IMR-90 (cell line): ENCODE data around the gene TRIM42. TPM values are rescaled to one million over a fixed set of nuclear protein-coding genes. Genes with fewer than 3 reads are reported as not detected.

ENCODE experiments used
- ATAC-seq: fragments of 200-7000 bp; cut with Tn5 transposase; 2 replicates; pipeline ENCODE4 v1.9.1; 2020; ENCODE audit warnings: low read depth, mild to moderate bottlenecking, moderate library complexity
- BruUV-seq: library from RNA; stranded (reverse); fragments of 400-500 nt; replicated peaks from 2 replicates; lab custom pipeline; 2021; lab: Mats Ljungman, UMichigan
- CTCF ChIA-PET: fragments of 300-600 bp; formaldehyde crosslinking; extraction: SDS; loops from one replicate; lab custom pipeline; 2021; ENCODE audit warnings: antibody characterized with exemption; lab: Yijun Ruan, JAX
- POLR2A ChIA-PET: fragments of 300-600 bp; sonication (Branson Sonifier 250); formaldehyde crosslinking; loops from one replicate; lab custom pipeline; 2022; ENCODE audit warnings: antibody characterized with exemption; ENCODE audit not compliant: unreplicated experiment; lab: Charles Lee
- DNase-seq: peaks from one replicate; pipeline ENCODE4 v3.0.0; 2013
- H2AFZ ChIP-seq: replicated peaks from 2 replicates; pipeline ENCODE3; 2013; ENCODE audit warnings: low read length, mild to moderate bottlenecking; ENCODE audit not compliant: poor library complexity
- H2AK5ac ChIP-seq: 2 replicates; pipeline ENCODE4 v1.6.1; 2013; ENCODE audit warnings: low read depth, low read length, inconsistent platforms
- H2AK9ac ChIP-seq: replicated peaks from 2 replicates; pipeline ENCODE3; 2013; ENCODE audit warnings: mild to moderate bottlenecking, low read depth, low read length, moderate library complexity; ENCODE audit not compliant: poor library complexity
- H2BK120ac ChIP-seq: 2 replicates; pipeline ENCODE4 v1.6.1; 2013; ENCODE audit warnings: low read depth, low read length, inconsistent platforms
- H2BK15ac ChIP-seq: 3 replicates; pipeline ENCODE4 v1.6.1; 2013; ENCODE audit warnings: low read depth, low read length, inconsistent platforms
- H2BK20ac ChIP-seq: 2 replicates; pipeline ENCODE4 v1.6.1; 2013; ENCODE audit warnings: low read depth, mild to moderate bottlenecking, inconsistent platforms, low read length, moderate library complexity
- H2BK5ac ChIP-seq: 2 replicates; pipeline ENCODE4 v1.6.1; 2013; ENCODE audit warnings: mild to moderate bottlenecking, low read depth, low read length, inconsistent platforms; ENCODE audit not compliant: poor library complexity, severe bottlenecking
- H3K14ac ChIP-seq: replicated peaks from 2 replicates; pipeline ENCODE4 v1.6.1; 2013; ENCODE audit warnings: low read depth, low read length, inconsistent platforms
- H3K18ac ChIP-seq: 2 replicates; pipeline ENCODE4 v1.6.1; 2013; ENCODE audit warnings: low read depth, low read length, control low read depth
- H3K23ac ChIP-seq: 2 replicates; pipeline ENCODE4 v1.6.1; 2013; ENCODE audit warnings: low read depth, low read length, inconsistent platforms
- H3K27ac ChIP-seq: 2 replicates; pipeline ENCODE4 v1.5.1; 2013; ENCODE audit warnings: mild to moderate bottlenecking, control low read depth, low read length; ENCODE audit not compliant: insufficient read depth
- H3K27me3 ChIP-seq: 2 replicates; pipeline ENCODE4 v1.6.1; 2013; ENCODE audit warnings: low read length; ENCODE audit not compliant: control insufficient read depth, insufficient read depth
- H3K36me3 ChIP-seq: 2 replicates; pipeline ENCODE4 v1.6.1; 2013; ENCODE audit warnings: low read length, mixed read lengths; ENCODE audit not compliant: control insufficient read depth, insufficient read depth
- H3K4ac ChIP-seq: 2 replicates; pipeline ENCODE4 v1.6.1; 2013; ENCODE audit warnings: low read depth, low read length, inconsistent platforms
- H3K4me1 ChIP-seq: 2 replicates; pipeline ENCODE4 v1.6.1; 2013; ENCODE audit warnings: low read length, mixed read lengths; ENCODE audit not compliant: control insufficient read depth, insufficient read depth
- H3K4me2 ChIP-seq: 2 replicates; pipeline ENCODE4 v1.6.1; 2013; ENCODE audit warnings: low read depth, mild to moderate bottlenecking, control low read depth, low read length, moderate library complexity
- H3K4me3 ChIP-seq: 2 replicates; pipeline ENCODE4 v1.5.1; 2013; ENCODE audit warnings: low read depth, mild to moderate bottlenecking, control low read depth, low read length, moderate library complexity; ENCODE audit not compliant: insufficient read depth
- H3K56ac ChIP-seq: 2 replicates; pipeline ENCODE4 v1.6.1; 2013; ENCODE audit warnings: low read length, inconsistent platforms; ENCODE audit not compliant: insufficient read depth; ENCODE audit errors: extremely low read depth
- H3K79me1 ChIP-seq, 2 experiments: 2 replicates each; pipeline ENCODE4 v1.6.1; 2013; ENCODE audit warnings: low read length in 2 of 2, inconsistent platforms in 1 of 2, low read depth in 1 of 2
- H3K9ac ChIP-seq: 2 replicates; pipeline ENCODE4 v1.6.1; 2013; ENCODE audit warnings: low read depth, low read length, control low read depth
- H3K9me1 ChIP-seq: 2 replicates; pipeline ENCODE4 v1.6.1; 2013; ENCODE audit warnings: low read length, inconsistent platforms; ENCODE audit not compliant: insufficient read depth
- H3K9me3 ChIP-seq: 2 replicates; pipeline ENCODE4 v1.6.1; 2013; ENCODE audit warnings: low read length; ENCODE audit not compliant: control insufficient read depth, insufficient read depth
- H4K20me1 ChIP-seq: 2 replicates; pipeline ENCODE4 v1.6.1; 2013; ENCODE audit warnings: low read length, inconsistent platforms; ENCODE audit not compliant: insufficient read depth
- H4K5ac ChIP-seq: 2 replicates; pipeline ENCODE4 v1.6.1; 2013; ENCODE audit warnings: mild to moderate bottlenecking, low read depth, low read length, control low read depth
- H4K8ac ChIP-seq, 2 experiments: 2 replicates each; pipeline ENCODE4 v1.6.1; 2013; ENCODE audit warnings: low read depth in 2 of 2, low read length in 2 of 2, control low read depth in 1 of 2, inconsistent platforms in 1 of 2
- H4K91ac ChIP-seq: 2 replicates; pipeline ENCODE4 v1.6.1; 2013; ENCODE audit warnings: low read depth, low read length, inconsistent platforms; ENCODE audit not compliant: insufficient read depth
- FOS ChIP-seq: fragments of 150-350 bp; IDR thresholded peaks from 2 replicates; pipeline ENCODE4 v1.6.1; 2016; ENCODE audit warnings: low read depth, low read length
- MAFK ChIP-seq: IDR thresholded peaks from 2 replicates; pipeline ENCODE4 v1.6.1; 2012; ENCODE audit warnings: low read depth, low read length, improper control_type of control experiment
- NFE2L2 ChIP-seq: fragments of 150-350 bp; IDR thresholded peaks from 2 replicates; pipeline ENCODE4 v1.6.1; 2016; ENCODE audit warnings: low read depth, mild to moderate bottlenecking, low read length
- RAD21 ChIP-seq: IDR thresholded peaks from 2 replicates; pipeline ENCODE4 v1.6.1; 2012; ENCODE audit warnings: low read length, improper control_type of control experiment
- WGBS, 2 experiments: methylation state at CpG; one replicate each; pipeline versions ENCODE4 v1.1.5 to v1.1.7; 2013; ENCODE audit warnings: missing lambda C conversion rate in 2 of 2; ENCODE audit not compliant: insufficient read length in 1 of 2; ENCODE audit errors: extremely low coverage in 2 of 2; 5-methylcytosine and 5-hydroxymethylcytosine counted together
- dilution Hi-C: fragments of 300-500 bp; cut with HindIII; formaldehyde crosslinking; loops from one replicate; pipeline ENCODE4 v1.14.3; 2018; ENCODE audit warnings: low sequenced_read_pairs; ENCODE audit not compliant: unreplicated experiment
- in situ Hi-C: fragments of 300-500 bp; cut with MboI; formaldehyde crosslinking; loops from 3 replicates; pipeline ENCODE4 v1.14.3; 2019; ENCODE audit warnings: low sequenced_read_pairs, inconsistent platforms, mixed read lengths
- intact Hi-C: fragments of 100-400 bp; cut with micrococcal nuclease; formaldehyde crosslinking; loops from 2 replicates; pipeline ENCODE4 v1.10.0; 2022
- polyA plus RNA-seq, 3 experiments: library from polyadenylated mRNA; depleted of rRNA; stranded (reverse); fragments of >200 nt; gene quantifications; 2 replicates each; pipeline ENCODE4 v1.2.3, GENCODE V29; 2012; ENCODE audit warnings: low replicate concordance in 1 of 3
- total RNA-seq: library from RNA; depleted of rRNA; stranded (reverse); fragments of >200 nt; gene quantifications from 2 replicates; pipeline ENCODE4 v1.2.3, GENCODE V29; 2012

TRIM42 gene
- total and polyA plus RNA-seq, 2 of the 4 experiments (the other 2 are of a cell fraction): not detected

DNA sequence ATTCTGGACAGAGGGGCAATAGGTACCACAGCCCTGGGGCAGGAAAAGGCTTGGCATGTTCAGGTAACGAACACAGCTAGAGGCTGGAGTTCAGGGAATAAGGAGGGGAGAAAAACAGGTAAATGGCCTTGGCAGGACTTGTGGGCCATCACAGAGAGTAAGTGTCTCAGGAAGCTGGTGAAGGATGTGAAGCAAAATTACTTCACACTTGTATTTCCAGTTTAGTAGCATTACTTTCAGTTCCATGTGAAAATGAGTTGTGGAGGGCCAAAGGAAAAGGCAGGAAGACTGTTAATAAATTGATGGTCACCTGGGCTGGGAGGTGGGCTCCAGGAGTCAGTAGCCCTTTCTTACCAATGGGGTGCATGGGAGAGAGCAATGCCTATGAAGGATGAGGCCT is 25.6 kb downstream of the TRIM42 start:
- no peak overlapping the region for H2AK9ac ChIP-seq
- no peak overlapping the region for H4K5ac ChIP-seq
- DNase-seq: no peak
- dilution Hi-C loops: no loop called here
- WGBS, 2 experiments: no CpG with 5 or more reads among the region's 1 CpG
- ChIA-PET CTCF (no interaction called here), POLR2A (no interaction called here)
- H3K4ac ChIP-seq: no peak overlapping the region
- no peaks in the 10 kb centered on the region for H3K9me1 ChIP-seq
- H3K27ac ChIP-seq: no peak overlapping the region
- ATAC-seq: no peak
- H2BK15ac ChIP-seq: no peak overlapping the region
- H2BK120ac ChIP-seq: no peak overlapping the region
- H3K14ac ChIP-seq: no peak overlapping the region
- no peak overlapping the region for H2BK20ac ChIP-seq
- H3K4me2 ChIP-seq: no peak overlapping the region
- H4K8ac ChIP-seq: no peak overlapping the region
- H2BK5ac ChIP-seq: no peak overlapping the region
- no peaks in the 10 kb centered on the region for H3K4me1 ChIP-seq
- no peaks in the 10 kb centered on the region for H3K79me1 ChIP-seq
- H4K20me1 ChIP-seq: no peaks in the 10 kb centered on the region
- no peak overlapping the region for H3K23ac ChIP-seq
- TF ChIP-seq RAD21: no peak
- TF ChIP-seq NFE2L2: no peak
- no peak for TF ChIP-seq FOS
- no peak for TF ChIP-seq MAFK
- in situ Hi-C loops: no loop called here
- H3K18ac ChIP-seq: no peak overlapping the region
- H2AK5ac ChIP-seq: no peak overlapping the region
- H4K91ac ChIP-seq: no peak overlapping the region
- H3K9ac ChIP-seq: no peak overlapping the region
- intact Hi-C loops: no loop called here
- H3K4me3 ChIP-seq: no peak overlapping the region
- H2AFZ ChIP-seq: no peak overlapping the region
- peaks cover 2% of the 10 kb centered on the region for H3K9me3 ChIP-seq
- no TSS peak for BruUV-seq
- no peaks in the 10 kb centered on the region for H3K36me3 ChIP-seq
- H3K56ac ChIP-seq: no peak overlapping the region
- H3K27me3 ChIP-seq: no peaks in the 10 kb centered on the region
